Psoas muscle (tissue), 8 donors: ENCODE results near the gene GARIN5B. TPM values are rescaled to one million over a fixed set of nuclear protein-coding genes. Genes with fewer than 3 reads are reported as not detected.

Experiments
- ATAC-seq, 4 donors: fragments of 200-7000 bp; cut with Tn5 transposase; one replicate each; pipeline ENCODE4 v1.9.1; 2020; ENCODE audit warnings: moderate library complexity in 3 of 4, mild to moderate bottlenecking in 2 of 4
- DNase-seq, 2 donors: peaks; one replicate each; pipeline ENCODE4 v3.0.0-alpha.2; 2020
- H3K27ac ChIP-seq: fragments of 200-600 bp; one replicate; pipeline ENCODE4 v1.8.0; 2022
- H3K27me3 ChIP-seq, 3 donors: fragments of 200-600 bp in 1 of 3; one replicate each; pipeline versions ENCODE4 v1.6.1 to v1.8.0; 2013 to 2022; ENCODE audit warnings: low read length in 2 of 3, mild to moderate bottlenecking in 2 of 3, moderate library complexity in 1 of 3; ENCODE audit not compliant: insufficient read depth in 3 of 3
- H3K36me3 ChIP-seq, 2 donors: fragments of 200-600 bp in 1 of 2; one replicate each; pipeline versions ENCODE4 v1.6.1 to v1.8.0; 2013 to 2022; ENCODE audit warnings: low read depth in 1 of 2, mild to moderate bottlenecking in 1 of 2, moderate library complexity in 1 of 2; ENCODE audit not compliant: insufficient read depth in 1 of 2
- H3K4me1 ChIP-seq: fragments of 200-600 bp; one replicate; pipeline ENCODE4 v1.8.0; 2022
- H3K4me3 ChIP-seq: fragments of 200-600 bp; one replicate; pipeline ENCODE4 v1.8.0; 2022; ENCODE audit warnings: mild to moderate bottlenecking
- H3K9me3 ChIP-seq: fragments of 200-600 bp; one replicate; pipeline ENCODE4 v1.8.0; 2022
- WGBS, 3 donors: extraction: QIAGEN DNeasy Blood & Tissue Kit; methylation state at CpG; one replicate each; pipeline versions ENCODE4 v1.1.6 to v1.1.7; 2013; 5-methylcytosine and 5-hydroxymethylcytosine counted together
- intact Hi-C, 2 donors: fragments of 100-400 bp; cut with DNase I; formaldehyde crosslinking; loops; one replicate each; pipeline versions ENCODE4 v1.11.0 to v1.14.2; 2022
- polyA plus RNA-seq, 3 donors: library from polyadenylated mRNA; stranded (reverse); fragments of 200-250 nt; gene quantifications; one replicate each; pipeline ENCODE4 v1.2.3, GENCODE V29; 2013
- total RNA-seq, 4 donors: library from RNA; stranded (reverse); fragmentation: NEBNext Ultra II Directional in 2 of 4; extraction: Animal tissue kit (Norgen Biotek cat#: 25700) in 2 of 4; gene quantifications; one replicate each; pipeline versions ENCODE4 v1.2.1 to v1.2.4, GENCODE V29; 2021 to 2023
- TF ChIP-seq, protein P1 (sequence below): fragments of 200-600 bp; IDR thresholded peaks from one replicate; pipeline ENCODE4 v1.8.0; 2022; ENCODE audit warnings: antibody characterized with exemption
- donor health status: healthy with polysubstance abuse.
- donor health status: DM: no; HTN: no; CAD: no; lungs with moderate emphysema.
- donor health status: Bipolar disorder and iron deficiency.
- donor health status: healthy.
- donor health status: DM: yes; HTN: yes; CAD: no.
- donor health status: DM: no; HTN: no; CAD: no.
- donor health status: DM: no; HTN: no; CAD: no.
- donor health status: DM: yes; HTN: yes; CAD: no.

GARIN5B gene
- total and polyA plus RNA-seq, 7 donors, result not detected

- H3K36me3 ChIP-seq, result peaks cover 8 to 59% of the 10 kb centered on the region in 2 donors
Observed at GRCh38 chr19:55387736-55388497, 24.9 kb upstream of the GARIN5B start.

DNA sequence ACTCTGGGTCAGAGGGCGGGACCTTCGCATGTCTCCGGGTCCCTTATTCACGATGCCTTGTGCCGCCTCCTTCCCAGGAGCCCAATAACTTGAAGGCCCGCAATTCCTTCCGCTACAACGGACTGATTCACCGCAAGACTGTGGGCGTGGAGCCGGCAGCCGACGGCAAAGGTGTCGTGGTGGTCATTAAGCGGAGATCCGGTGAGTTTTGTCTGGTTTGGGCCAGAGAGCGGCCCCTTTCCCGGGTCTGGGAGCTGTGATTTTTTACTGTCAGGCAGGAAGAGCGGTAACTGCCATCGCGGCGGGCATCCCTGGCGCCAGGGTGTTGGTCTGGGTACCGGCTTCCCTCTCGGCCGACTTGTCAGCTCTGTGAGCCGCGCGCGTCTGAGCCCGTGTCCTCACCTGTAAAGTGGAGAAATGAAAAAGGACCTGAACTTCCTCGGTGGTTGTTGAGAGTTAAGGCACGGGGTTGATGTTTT lies 23.5 kb upstream of the GARIN5B start:
- no peaks in the 10 kb centered on the region for H3K9me3 ChIP-seq
- H3K27ac ChIP-seq, result peak overlapping the region; percentile 86
- 5 to 8% (median 5%) methylated on average over 33 of the region's 33 CpGs for WGBS, 3 donors
- TF ChIP-seq, protein P1, sequence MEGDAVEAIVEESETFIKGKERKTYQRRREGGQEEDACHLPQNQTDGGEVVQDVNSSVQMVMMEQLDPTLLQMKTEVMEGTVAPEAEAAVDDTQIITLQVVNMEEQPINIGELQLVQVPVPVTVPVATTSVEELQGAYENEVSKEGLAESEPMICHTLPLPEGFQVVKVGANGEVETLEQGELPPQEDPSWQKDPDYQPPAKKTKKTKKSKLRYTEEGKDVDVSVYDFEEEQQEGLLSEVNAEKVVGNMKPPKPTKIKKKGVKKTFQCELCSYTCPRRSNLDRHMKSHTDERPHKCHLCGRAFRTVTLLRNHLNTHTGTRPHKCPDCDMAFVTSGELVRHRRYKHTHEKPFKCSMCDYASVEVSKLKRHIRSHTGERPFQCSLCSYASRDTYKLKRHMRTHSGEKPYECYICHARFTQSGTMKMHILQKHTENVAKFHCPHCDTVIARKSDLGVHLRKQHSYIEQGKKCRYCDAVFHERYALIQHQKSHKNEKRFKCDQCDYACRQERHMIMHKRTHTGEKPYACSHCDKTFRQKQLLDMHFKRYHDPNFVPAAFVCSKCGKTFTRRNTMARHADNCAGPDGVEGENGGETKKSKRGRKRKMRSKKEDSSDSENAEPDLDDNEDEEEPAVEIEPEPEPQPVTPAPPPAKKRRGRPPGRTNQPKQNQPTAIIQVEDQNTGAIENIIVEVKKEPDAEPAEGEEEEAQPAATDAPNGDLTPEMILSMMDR, result no peak
- peak overlapping the region; percentile 81 for H3K4me3 ChIP-seq
- H3K27me3 ChIP-seq, result no peaks in the 10 kb centered on the region
- intact Hi-C loops, result loop anchor here (5.0 to 10.0 kb wide), 3 partner anchors 66 to 268 kb away; partner anchors contain the start of genes U2AF2 (in 1 of the 2) and ZNF784 (in 1 of the 2)
- peaks cover 8 to 50% of the 10 kb centered on the region in 2 donors for H3K36me3 ChIP-seq
- DNase-seq (no peak), ATAC-seq (no peak)
- peaks cover 32% of the 10 kb centered on the region for H3K4me1 ChIP-seq

More at GRCh38 chr19:55387736-55388497, 24.9 kb upstream of the GARIN5B start:
- TF ChIP-seq, protein P1, result no peak
- Histone ChIP-seq H3K4me3 (peak overlapping the region; percentile 81), H3K27me3 (no peaks in the 10 kb centered on the region), H3K9me3 (no peaks in the 10 kb centered on the region), H3K27ac (no peak overlapping the region), H3K4me1 (peaks cover 32% of the 10 kb centered on the region)
- ATAC-seq (no peak), DNase-seq (no peak)
- intact Hi-C loops, result loop anchor here (5.0 to 10.0 kb wide), 3 partner anchors 64 to 267 kb away; partner anchors contain the start of genes U2AF2 (in 1 of the 2) and ZNF784 (in 1 of the 2)
- 83 to 90% (median 86%) methylated on average over 24 of the region's 24 CpGs for WGBS, 3 donors

DNA sequence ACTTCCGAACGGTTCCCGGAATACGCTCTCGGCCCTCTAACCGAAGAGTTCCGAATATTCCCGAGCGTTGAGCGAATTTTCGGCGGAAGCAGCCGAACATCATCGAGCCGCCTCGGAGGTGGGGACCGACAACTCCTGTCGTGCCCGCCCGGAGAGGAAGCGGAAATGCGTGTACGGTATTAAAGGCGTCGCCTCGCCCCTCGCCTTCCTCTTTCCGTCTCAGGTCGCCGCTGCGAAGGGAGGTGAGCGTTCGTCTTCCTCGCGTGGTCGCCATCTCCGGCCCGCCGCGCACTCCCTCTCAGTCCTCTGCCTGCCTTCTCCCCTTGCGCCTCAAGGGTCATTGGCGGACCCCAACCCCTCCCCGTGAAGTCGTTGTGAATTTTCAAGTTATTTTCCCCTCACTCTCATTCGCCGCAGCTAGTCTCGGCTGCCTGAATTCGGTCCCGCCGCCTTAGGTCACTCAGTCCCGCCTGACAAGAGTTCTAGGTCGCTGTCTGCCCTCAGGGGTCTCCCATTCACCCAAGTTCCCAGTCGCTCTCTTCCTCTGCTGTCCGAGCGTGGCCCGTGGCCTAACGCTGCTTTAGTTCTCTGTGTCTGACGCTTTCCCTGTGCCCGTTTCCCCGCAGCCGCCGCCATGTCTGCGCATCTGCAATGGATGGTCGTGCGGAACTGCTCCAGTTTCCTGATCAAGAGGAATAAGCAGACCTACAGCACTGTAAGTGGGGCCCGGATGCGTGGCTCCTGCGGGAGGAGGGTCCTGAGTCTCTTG lies 22.8 kb upstream of the GARIN5B start, which contains the start of gene RPL28:
Gene RPL28 (plus strand): TSS at position 209 of the 769 bp plus-strand sequence. CDS start 426 bp downstream, at position 635.
- DNase-seq (peak; percentile 97 to 99), ATAC-seq (peak; percentile 90 to 91 (median 90))
- intact Hi-C loops, result loop anchor here (5.0 to 10.0 kb wide), 3 partner anchors 66 to 269 kb away; partner anchors contain the start of genes U2AF2 (in 1 of the 2) and ZNF784 (in 1 of the 2)
- Histone ChIP-seq H3K27ac (peak within 1 kb of the TSS; percentile 86), H3K4me3 (peak within 1 kb of the TSS; percentile 81), H3K36me3 (peaks cover 8 to 46% of the 10 kb centered on the region in 2 donors), H3K4me1 (peaks cover 32% of the 10 kb centered on the region), H3K27me3 (no peaks in the 10 kb centered on the region), H3K9me3 (no peaks in the 10 kb centered on the region)
- WGBS, 3 donors, result 0 to 1% (median 0%) methylated on average over 66 to 68 of the region's 68 CpGs
- TF ChIP-seq, protein P1, result no peak

DNA sequence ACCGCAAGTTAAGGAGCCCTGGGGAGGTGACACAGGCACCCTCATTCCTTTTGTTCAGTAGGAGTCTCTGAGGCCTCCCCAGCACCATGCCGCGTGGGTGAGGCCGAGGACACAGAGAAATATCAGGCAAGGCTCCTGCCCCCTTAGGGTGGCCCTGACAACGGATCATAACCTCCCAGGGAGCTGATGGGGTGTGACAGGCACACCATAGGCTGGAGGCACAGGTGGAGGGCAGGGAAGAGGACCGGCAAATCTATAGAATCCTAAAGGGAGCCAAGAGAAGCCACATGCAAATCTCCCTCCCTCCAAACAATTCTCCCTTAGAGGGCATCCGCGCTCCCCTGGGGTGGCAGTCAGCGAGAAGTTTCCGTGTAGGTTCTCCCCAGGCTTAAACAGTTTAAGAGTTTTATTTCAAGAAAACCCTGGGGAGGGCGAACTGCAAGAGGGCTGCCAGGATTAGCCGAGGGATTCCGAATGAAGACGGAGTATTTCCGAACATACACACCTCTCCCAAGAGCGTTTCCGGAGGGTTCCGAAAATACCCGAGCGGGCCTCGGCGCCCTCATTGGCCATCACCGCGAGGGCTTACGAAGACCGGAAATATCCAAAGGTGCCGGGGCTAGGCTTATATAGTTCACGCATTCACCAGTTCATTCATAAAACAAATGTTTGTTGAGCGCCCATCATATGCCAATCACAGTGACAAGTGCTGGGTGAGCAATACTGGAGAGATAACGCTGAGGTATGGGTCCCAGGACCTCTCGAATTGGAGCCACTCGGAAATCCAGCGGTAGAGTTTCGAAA lies 22.1 kb upstream of the GARIN5B start:
- intact Hi-C loops, result loop anchor here (5.0 to 10.0 kb wide), 5 partner anchors 43 to 270 kb away; partner anchors contain the start of genes U2AF2 (in 1 of the 2) and ZNF784 (in 1 of the 2)

More for the DNA sequence above, 22.1 kb upstream of the GARIN5B start:
- Histone ChIP-seq H3K27me3 (no peaks in the 10 kb centered on the region), H3K36me3 (peaks cover 8 to 38% of the 10 kb centered on the region in 2 donors), H3K4me1 (peaks cover 32% of the 10 kb centered on the region), H3K9me3 (no peaks in the 10 kb centered on the region), H3K27ac (peak overlapping the region; percentile 86), H3K4me3 (peak overlapping the region; percentile 81)
- TF ChIP-seq, protein P1, result no peak
- ATAC-seq (peak; percentile 87 to 92 (median 88)), DNase-seq (peak; percentile 97)
- 7 to 8% (median 7%) methylated on average over 34 of the region's 34 CpGs for WGBS, 3 donors
